ENCODE data around the gene CNTN2. TPM values are rescaled to one million over a fixed set of nuclear protein-coding genes. Genes with fewer than 3 reads are reported as not detected.

CNTN2 gene
- total and polyA plus RNA-seq, 8 donors = 0.12 to 2.2 (median 0.58) TPM; not detected in 3

DNA sequence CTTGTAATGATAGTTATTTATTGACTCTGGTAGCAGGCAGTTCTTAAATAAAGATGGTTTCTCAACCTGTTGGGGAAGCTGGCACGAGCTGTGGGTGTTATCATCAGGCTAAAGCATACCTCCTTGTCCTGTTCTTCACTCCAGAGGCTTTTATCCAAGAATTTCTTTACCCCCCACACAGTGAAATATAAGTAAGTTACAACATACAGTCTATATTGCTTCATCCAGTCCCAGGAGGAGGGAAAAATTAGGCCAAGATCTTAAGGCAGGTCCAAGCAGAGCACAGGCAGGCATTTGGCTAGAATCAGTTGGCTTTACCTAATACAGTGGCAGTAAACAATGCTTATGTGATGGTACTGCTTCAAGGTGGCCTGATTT is 34.9 kb downstream of the CNTN2 start:
- intact Hi-C loops (cut with DNase I; ENCODE audit: low total_unique reads) = no loop called here
- Histone ChIP-seq H3K9me3 (no peaks in the 10 kb centered on the region), H3K27me3 (no peaks in the 10 kb centered on the region), H3K36me3 (peaks cover 0 to 5% (median 0%) of the 10 kb centered on the region in 4 donors), H3K4me3 (no peak overlapping the region), H3K4me1 (no peaks in the 10 kb centered on the region), H3K27ac (no peak overlapping the region)
- TF ChIP-seq, protein P1, sequence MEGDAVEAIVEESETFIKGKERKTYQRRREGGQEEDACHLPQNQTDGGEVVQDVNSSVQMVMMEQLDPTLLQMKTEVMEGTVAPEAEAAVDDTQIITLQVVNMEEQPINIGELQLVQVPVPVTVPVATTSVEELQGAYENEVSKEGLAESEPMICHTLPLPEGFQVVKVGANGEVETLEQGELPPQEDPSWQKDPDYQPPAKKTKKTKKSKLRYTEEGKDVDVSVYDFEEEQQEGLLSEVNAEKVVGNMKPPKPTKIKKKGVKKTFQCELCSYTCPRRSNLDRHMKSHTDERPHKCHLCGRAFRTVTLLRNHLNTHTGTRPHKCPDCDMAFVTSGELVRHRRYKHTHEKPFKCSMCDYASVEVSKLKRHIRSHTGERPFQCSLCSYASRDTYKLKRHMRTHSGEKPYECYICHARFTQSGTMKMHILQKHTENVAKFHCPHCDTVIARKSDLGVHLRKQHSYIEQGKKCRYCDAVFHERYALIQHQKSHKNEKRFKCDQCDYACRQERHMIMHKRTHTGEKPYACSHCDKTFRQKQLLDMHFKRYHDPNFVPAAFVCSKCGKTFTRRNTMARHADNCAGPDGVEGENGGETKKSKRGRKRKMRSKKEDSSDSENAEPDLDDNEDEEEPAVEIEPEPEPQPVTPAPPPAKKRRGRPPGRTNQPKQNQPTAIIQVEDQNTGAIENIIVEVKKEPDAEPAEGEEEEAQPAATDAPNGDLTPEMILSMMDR (IDR thresholded peaks at IDR 0.05) = no peak
- TF ChIP-seq POLR2AphosphoS5 (IDR thresholded peaks at IDR 0.05) = no peak
- no peak for TF ChIP-seq EP300 (IDR thresholded peaks at IDR 0.05)
- no peak for TF ChIP-seq POLR2A (IDR thresholded peaks at IDR 0.05)
- no peak for DNase-seq
- WGBS, 5 donors = 60 to 91% (median 75%) methylated on average over 1 of the region's 1 CpG

DNA sequence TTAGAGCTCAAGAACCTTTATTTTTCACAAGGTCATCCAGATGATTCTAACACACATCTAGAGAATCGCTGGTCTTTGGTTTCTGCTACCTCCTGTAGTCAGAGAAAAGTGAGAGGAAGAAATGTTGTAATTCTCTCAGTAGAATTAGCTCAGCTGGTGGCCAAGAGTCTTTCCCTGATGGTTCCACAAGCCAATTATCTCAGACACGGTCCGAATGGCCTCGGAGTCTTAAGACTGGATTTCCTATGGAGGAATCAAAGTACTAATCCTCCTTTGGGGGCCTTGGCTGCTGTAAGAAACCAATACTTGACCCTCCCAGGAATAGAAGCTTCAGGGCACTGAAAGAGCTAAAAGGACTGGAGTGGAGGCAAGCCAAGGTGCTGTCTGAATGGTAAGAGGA is 39.4 kb downstream of the CNTN2 start:
- H3K9me3 ChIP-seq = no peaks in the 10 kb centered on the region
- 92 to 97% (median 96%) methylated on average over 4 of the region's 4 CpGs for WGBS, 5 donors
- peaks cover 0 to 50% (median 43%) of the 10 kb centered on the region in 4 donors for H3K36me3 ChIP-seq
- H3K27me3 ChIP-seq = no peaks in the 10 kb centered on the region
- intact Hi-C loops (cut with DNase I; ENCODE audit: low total_unique reads) = no loop called here
- no peaks in the 10 kb centered on the region for H3K4me1 ChIP-seq
- no peak overlapping the region for H3K27ac ChIP-seq
- TF ChIP-seq, protein P1 (IDR thresholded peaks at IDR 0.05) = no peak
- TF ChIP-seq POLR2A (IDR thresholded peaks at IDR 0.05) (no peak), EP300 (IDR thresholded peaks at IDR 0.05) (no peak), POLR2AphosphoS5 (IDR thresholded peaks at IDR 0.05) (no peak)
- no peak overlapping the region for H3K4me3 ChIP-seq
- DNase-seq = no peak

DNA sequence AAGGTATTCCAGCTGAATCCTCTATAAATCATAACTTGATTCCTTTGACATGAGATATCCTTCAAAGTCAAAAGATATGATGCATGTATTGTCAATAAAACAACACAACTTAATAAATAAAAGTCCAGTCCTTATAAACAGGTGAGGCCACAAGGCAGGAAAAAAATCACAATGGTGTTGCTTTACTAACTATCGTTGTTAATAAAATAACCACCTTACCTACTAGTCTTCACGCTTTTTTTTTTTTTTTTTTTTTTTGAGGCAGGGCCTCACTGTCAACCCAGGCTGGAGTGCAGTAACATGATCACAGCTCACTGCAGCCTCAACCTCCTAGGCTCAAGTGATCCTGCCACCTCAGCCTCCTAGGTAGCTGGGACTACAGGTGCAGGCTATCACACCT is 41.3 kb downstream of the CNTN2 start, which contains the start of gene TMEM81:
TSS of gene TMEM81 (minus strand) at position 101 of the 400 bp plus-strand sequence. CDS start 140 bp downstream, outside the sequence.
- no peak for TF ChIP-seq POLR2A (IDR thresholded peaks at IDR 0.05)
- TF ChIP-seq POLR2AphosphoS5 (IDR thresholded peaks at IDR 0.05) = no peak
- TF ChIP-seq, protein P1 (IDR thresholded peaks at IDR 0.05) = no peak
- no peak for TF ChIP-seq EP300 (IDR thresholded peaks at IDR 0.05)
- no peaks in the 10 kb centered on the region for H3K27me3 ChIP-seq
- H3K9me3 ChIP-seq = no peaks in the 10 kb centered on the region
- H3K4me1 ChIP-seq = no peaks in the 10 kb centered on the region
- H3K36me3 ChIP-seq = peaks cover 0 to 69% (median 63%) of the 10 kb centered on the region in 4 donors
- intact Hi-C loops (cut with DNase I; ENCODE audit: low total_unique reads) = no loop called here
- DNase-seq = no peak
- WGBS, 5 donors = 93 to 98% (median 96%) methylated on average over 2 of the region's 2 CpGs
- no peak within 1 kb of the TSS for H3K27ac ChIP-seq
- no peak within 1 kb of the TSS for H3K4me3 ChIP-seq

DNA sequence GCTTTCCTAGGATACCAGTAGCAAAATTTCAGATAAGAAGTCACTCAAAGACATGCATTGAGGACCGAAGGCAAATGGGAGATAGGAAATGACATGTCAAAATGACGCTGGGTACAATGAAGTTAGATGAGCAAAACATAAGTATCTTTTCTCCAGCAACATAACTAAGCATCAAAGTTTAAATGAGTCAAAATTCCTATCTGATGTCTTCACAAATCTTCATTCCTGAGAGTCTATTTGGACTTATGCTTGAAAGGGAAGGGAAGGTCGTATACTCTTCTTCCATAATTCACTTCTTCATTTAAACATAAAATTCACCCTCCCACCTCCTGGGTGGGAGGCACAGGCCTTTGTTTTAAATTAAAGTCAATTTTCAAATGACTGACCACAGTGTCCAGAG is 45.3 kb downstream of the CNTN2 start:
- H3K36me3 ChIP-seq = peaks cover 12 to 97% (median 97%) of the 10 kb centered on the region in 4 donors
- 87 to 98% (median 92%) methylated on average over 3 of the region's 3 CpGs for whole genome bisulfite sequencing, 5 donors

More for the DNA sequence above, 45.3 kb downstream of the CNTN2 start:
- DNase-seq = no peak
- H3K9me3 ChIP-seq = no peaks in the 10 kb centered on the region
- H3K4me1 ChIP-seq = no peaks in the 10 kb centered on the region
- H3K27me3 ChIP-seq = no peaks in the 10 kb centered on the region
- TF ChIP-seq, protein P1 (IDR thresholded peaks at IDR 0.05) = no peak
- TF ChIP-seq EP300 (IDR thresholded peaks at IDR 0.05) = no peak
- TF ChIP-seq POLR2A (IDR thresholded peaks at IDR 0.05) = no peak
- TF ChIP-seq POLR2AphosphoS5 (IDR thresholded peaks at IDR 0.05) = no peak
- H3K4me3 ChIP-seq = no peak overlapping the region
- intact Hi-C loops (cut with DNase I; ENCODE audit: low total_unique reads) = no loop called here
- no peak overlapping the region for H3K27ac ChIP-seq
